SK-N-MC (cell line): ENCODE data around the gene KRTAP4-1.

Experiments used
- EZH2 ChIP-seq: fragments of 200-600 bp; sonication (generic); IDR thresholded peaks from one replicate; pipeline ENCODE4 v1.6.1; 2017; ENCODE audit warnings: antibody characterized with exemption
- POLR2AphosphoS5 ChIP-seq: IDR thresholded peaks from 2 replicates; pipeline ENCODE4 v1.6.1; 2012; ENCODE audit warnings: mild to moderate bottlenecking, low read depth, low read length, borderline replicate concordance

DNA sequence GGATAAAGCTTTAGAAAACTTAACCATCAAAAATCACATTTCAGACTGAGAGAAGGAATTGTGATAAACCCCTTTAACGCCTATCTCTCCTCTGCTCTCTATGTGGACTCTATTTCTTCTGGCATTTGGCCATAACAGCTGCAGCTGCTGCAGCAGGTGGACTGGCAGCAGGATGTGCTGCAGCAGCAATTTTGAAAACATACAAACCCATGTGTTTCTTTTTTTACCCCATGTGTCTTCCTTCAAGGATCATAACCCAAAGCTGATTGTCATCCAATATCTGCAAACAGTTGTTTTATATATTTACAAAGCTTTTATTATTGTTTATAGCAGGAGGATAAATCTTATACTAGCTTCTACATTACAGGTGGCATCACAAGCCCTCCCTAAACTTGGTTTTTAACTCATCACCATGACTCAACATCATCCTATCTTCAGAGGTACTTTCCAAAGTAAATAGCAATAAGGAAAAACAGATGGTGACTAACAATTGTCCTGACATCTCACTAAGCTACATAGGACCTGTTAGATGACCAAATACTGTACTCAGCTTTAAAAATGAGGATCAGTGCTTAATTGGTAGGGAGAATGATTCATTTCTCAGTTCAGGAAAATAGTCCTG lies 27.2 kb upstream of the KRTAP4-1 start:
- no peak for TF ChIP-seq EZH2
- no peak for TF ChIP-seq POLR2AphosphoS5
